ENCODE results near the gene B3GNT9. TPM values are rescaled to one million over a fixed set of nuclear protein-coding genes. Genes with fewer than 3 reads are reported as not detected.
A peak's percentile ranks its signal among the peaks of the same experiment; 100 is the strongest.

B3GNT9 gene
- total RNA-seq (15.6 TPM), polyA plus RNA-seq (ENCODE audit: insufficient read depth in 1 of 8, insufficient read length in 8 of 8, low replicate concordance in 1 of 8) (10 to 100 TPM in 6 of 8 donors, 1 to 10 TPM in 2; 7.7 to 18.8 (median 12.3) TPM)
- long read RNA-seq, donor 1, partial matches to known transcripts, result 0 of 1 reads
- long read RNA-seq, donor 1, other reads (novel, unspliced or antisense), result 0 of 1 reads
- long read RNA-seq, donor 2, partial matches to known transcripts, result 0 of 2 reads
- long read RNA-seq, donor 2, other reads (novel, unspliced or antisense), result 0 of 2 reads
- long read RNA-seq, donor 3, transcript B3GNT9-201 (2 exons, 2,917 nt), result major isoform, 5 of 5 reads
- long read RNA-seq, donor 3, partial matches to known transcripts, result 0 of 5 reads
- long read RNA-seq, donor 3, other reads (novel, unspliced or antisense), result 0 of 5 reads
- long read RNA-seq, donor 4, partial matches to known transcripts, result 0 of 2 reads
- long read RNA-seq, donor 4, other reads (novel, unspliced or antisense), result 0 of 2 reads
- long read RNA-seq, donor 5, transcript B3GNT9-201 (2 exons, 2,917 nt), result major isoform, 8 of 8 reads
- long read RNA-seq, donor 5, partial matches to known transcripts, result 0 of 8 reads
- long read RNA-seq, donor 5, other reads (novel, unspliced or antisense), result 0 of 8 reads
- long read RNA-seq, donor 6, partial matches to known transcripts, result 0 of 4 reads
- long read RNA-seq, donor 6, other reads (novel, unspliced or antisense), result 0 of 4 reads
- long read RNA-seq, donor 7, partial matches to known transcripts, result 0 of 2 reads
- long read RNA-seq, donor 7, other reads (novel, unspliced or antisense), result 0 of 2 reads
- long read RNA-seq, donor 8, partial matches to known transcripts, result 0 of 3 reads
- long read RNA-seq, donor 8, other reads (novel, unspliced or antisense), result 0 of 3 reads
- long read RNA-seq, donor 9, partial matches to known transcripts, result 0 of 4 reads
- long read RNA-seq, donor 9, other reads (novel, unspliced or antisense), result 0 of 4 reads
- long read RNA-seq, donor 10, transcript B3GNT9-201 (2 exons, 2,917 nt), result major isoform, 7 of 7 reads
- long read RNA-seq, donor 10, partial matches to known transcripts, result 0 of 7 reads
- long read RNA-seq, donor 10, other reads (novel, unspliced or antisense), result 0 of 7 reads
- long read RNA-seq, donor 11, partial matches to known transcripts, result 0 of 4 reads
- long read RNA-seq, donor 11, other reads (novel, unspliced or antisense), result 0 of 4 reads

- H3K9me3 ChIP-seq (replicated peaks; ENCODE audit: control insufficient read depth, low read depth, low read length), result no peaks in the 10 kb centered on the region
- peak within 1 kb of the TSS; percentile 69 for H3K4me3 ChIP-seq (ENCODE audit: low read length)
- H3K27me3 ChIP-seq (ENCODE audit: control insufficient read depth, insufficient read depth, low read length), result peaks cover 60% of the 10 kb centered on the region
- H3K36me3 ChIP-seq (ENCODE audit: control insufficient read depth, insufficient read depth, low read length), result peaks cover 31% of the 10 kb centered on the region
- H3K27ac ChIP-seq (ENCODE audit: low read length), result peak within 1 kb of the TSS; percentile 77
- under 1% methylated on average over 21 of the region's 34 CpGs for WGBS (ENCODE audit: insufficient coverage)
- DNase-seq, result peak; percentile 94
- H3K4me1 ChIP-seq (ENCODE audit: control insufficient read depth, insufficient read depth, low read length), result peaks cover 32% of the 10 kb centered on the region
Measured at GRCh38 chr16:67150833-67151396, at the start of gene B3GNT9. Gene B3GNT9 (minus strand): TSS chr16:67150998. CDS start chr16:67150485, 513 bp downstream.

GRCh38 chr16:67200491-67200890, 49.7 kb upstream of the B3GNT9 start:
- 92% methylated on average over 6 of the region's 8 CpGs for WGBS (ENCODE audit: insufficient coverage)
- DNase-seq, result no peak
- H3K36me3 ChIP-seq (ENCODE audit: control insufficient read depth, insufficient read depth, low read length), result peaks cover 65% of the 10 kb centered on the region
- H3K4me1 ChIP-seq (ENCODE audit: control insufficient read depth, insufficient read depth, low read length), result peaks cover 15% of the 10 kb centered on the region
- H3K9me3 ChIP-seq (replicated peaks; ENCODE audit: control insufficient read depth, low read depth, low read length), result no peaks in the 10 kb centered on the region
- H3K27ac ChIP-seq (ENCODE audit: low read length), result no peak overlapping the region
- no peak overlapping the region for H3K4me3 ChIP-seq (ENCODE audit: low read length)
- no peaks in the 10 kb centered on the region for H3K27me3 ChIP-seq (ENCODE audit: control insufficient read depth, insufficient read depth, low read length)

GRCh38 chr16:67199808-67200198, 49.0 kb upstream of the B3GNT9 start:
- 33% methylated on average over 16 of the region's 22 CpGs for WGBS (ENCODE audit: insufficient coverage)
- Histone ChIP-seq H3K4me1 (ENCODE audit: control insufficient read depth, insufficient read depth, low read length) (peaks cover 15% of the 10 kb centered on the region), H3K4me3 (ENCODE audit: low read length) (no peak overlapping the region), H3K9me3 (replicated peaks; ENCODE audit: control insufficient read depth, low read depth, low read length) (no peaks in the 10 kb centered on the region), H3K27ac (ENCODE audit: low read length) (no peak overlapping the region), H3K27me3 (ENCODE audit: control insufficient read depth, insufficient read depth, low read length) (no peaks in the 10 kb centered on the region), H3K36me3 (ENCODE audit: control insufficient read depth, insufficient read depth, low read length) (peaks cover 72% of the 10 kb centered on the region)
- DNase-seq, result no peak

- WGBS (ENCODE audit: insufficient coverage), result 26% methylated on average over 41 of the region's 61 CpGs
- Histone ChIP-seq H3K27me3 (ENCODE audit: control insufficient read depth, insufficient read depth, low read length) (no peaks in the 10 kb centered on the region), H3K27ac (ENCODE audit: low read length) (no peak within 1 kb of the TSS), H3K9me3 (replicated peaks; ENCODE audit: control insufficient read depth, low read depth, low read length) (no peaks in the 10 kb centered on the region), H3K36me3 (ENCODE audit: control insufficient read depth, insufficient read depth, low read length) (peaks cover 77% of the 10 kb centered on the region), H3K4me1 (ENCODE audit: control insufficient read depth, insufficient read depth, low read length) (peaks cover 15% of the 10 kb centered on the region), H3K4me3 (ENCODE audit: low read length) (no peak within 1 kb of the TSS)
- DNase-seq, result no peak
Measured at GRCh38 chr16:67199011-67199807, 48.4 kb upstream of the B3GNT9 start, which contains the start of gene ELMO3. Gene ELMO3 (plus strand): TSS chr16:67199131. CDS start chr16:67199327, 196 bp downstream.

DNA sequence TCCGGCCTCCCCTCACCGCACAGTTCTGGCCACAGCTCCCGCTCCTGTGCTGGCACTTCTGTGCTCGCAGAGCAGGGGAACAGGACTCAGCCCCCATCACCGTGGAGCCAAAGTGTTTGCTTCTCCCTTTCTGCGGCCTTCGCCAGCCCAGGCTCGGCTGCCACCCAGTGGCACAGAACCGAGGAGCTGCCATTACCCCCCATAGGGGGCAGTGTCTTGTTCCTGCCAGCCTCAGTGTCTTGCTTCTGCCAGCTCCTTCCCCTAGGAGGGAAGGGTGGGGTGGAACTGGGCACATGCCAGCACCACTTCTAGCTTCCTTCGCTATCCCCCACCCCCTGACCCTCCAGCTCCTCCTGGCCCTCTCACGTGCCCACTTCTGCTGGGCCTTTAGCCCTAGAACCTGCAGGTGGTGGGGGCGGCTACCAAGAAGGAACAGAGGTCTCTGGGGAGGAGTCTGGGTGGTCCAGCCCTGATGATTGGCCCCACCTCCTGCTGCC, 47.5 kb upstream of the B3GNT9 start:
- Histone ChIP-seq H3K4me3 (ENCODE audit: low read length) (no peak overlapping the region), H3K36me3 (ENCODE audit: control insufficient read depth, insufficient read depth, low read length) (peaks cover 79% of the 10 kb centered on the region), H3K27ac (ENCODE audit: low read length) (no peak overlapping the region), H3K27me3 (ENCODE audit: control insufficient read depth, insufficient read depth, low read length) (no peaks in the 10 kb centered on the region), H3K4me1 (ENCODE audit: control insufficient read depth, insufficient read depth, low read length) (peaks cover 24% of the 10 kb centered on the region), H3K9me3 (replicated peaks; ENCODE audit: control insufficient read depth, low read depth, low read length) (no peaks in the 10 kb centered on the region)
- no peak for DNase-seq
- WGBS (ENCODE audit: insufficient coverage), result 48% methylated on average over 6 of the region's 12 CpGs

DNA sequence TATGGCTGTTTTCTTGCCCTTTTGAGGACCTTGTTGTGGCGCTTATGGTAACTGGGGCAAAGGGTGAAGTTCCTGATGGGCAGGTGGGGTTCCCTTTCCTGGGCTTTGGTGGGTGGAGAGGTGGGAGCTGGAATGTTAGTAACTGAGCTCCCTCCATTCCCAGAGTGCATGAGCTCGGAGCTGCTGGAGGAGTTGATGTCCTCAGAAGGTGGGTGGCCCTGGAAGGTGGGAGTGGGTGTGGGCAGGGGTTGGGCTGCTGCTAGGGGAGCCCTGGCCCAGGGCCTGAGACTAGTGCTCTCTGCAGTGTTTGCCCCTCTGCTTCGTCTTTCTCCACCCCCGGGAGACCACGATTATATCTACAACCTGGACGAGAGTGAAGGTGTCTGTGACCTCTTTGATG, 46.9 kb upstream of the B3GNT9 start:
- 67% methylated on average over 5 of the region's 6 CpGs for WGBS (ENCODE audit: insufficient coverage)
- peaks cover 29% of the 10 kb centered on the region for H3K4me1 ChIP-seq (ENCODE audit: control insufficient read depth, insufficient read depth, low read length)
- H3K4me3 ChIP-seq (ENCODE audit: low read length), result no peak overlapping the region
- no peak for DNase-seq
- H3K27me3 ChIP-seq (ENCODE audit: control insufficient read depth, insufficient read depth, low read length), result no peaks in the 10 kb centered on the region
- H3K36me3 ChIP-seq (ENCODE audit: control insufficient read depth, insufficient read depth, low read length), result peaks cover 74% of the 10 kb centered on the region
- H3K9me3 ChIP-seq (replicated peaks; ENCODE audit: control insufficient read depth, low read depth, low read length), result no peaks in the 10 kb centered on the region
- H3K27ac ChIP-seq (ENCODE audit: low read length), result no peak overlapping the region

DNA sequence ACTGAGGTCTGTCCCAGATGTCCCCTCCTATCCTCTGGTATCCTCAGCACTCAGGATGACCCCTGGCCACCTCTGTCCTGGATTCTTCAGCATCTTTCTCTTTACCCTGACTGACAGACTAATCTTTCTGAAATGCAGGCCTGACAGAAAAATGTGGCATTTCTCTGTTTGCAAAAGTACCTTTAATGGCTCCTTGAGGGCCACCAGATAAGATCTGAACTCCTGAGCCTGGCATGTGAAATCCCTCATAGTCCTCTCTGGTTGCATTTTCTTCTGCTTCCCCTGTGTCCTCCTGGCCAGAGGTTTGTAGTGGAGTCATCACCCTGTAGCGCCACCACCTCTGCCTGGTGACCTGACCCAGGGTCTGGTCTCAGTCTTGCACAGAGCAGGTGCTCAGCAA, 46.1 kb upstream of the B3GNT9 start:
- WGBS (ENCODE audit: insufficient coverage), result no CpG with 5 or more reads among the region's 1 CpG
- no peaks in the 10 kb centered on the region for H3K9me3 ChIP-seq (replicated peaks; ENCODE audit: control insufficient read depth, low read depth, low read length)
- no peaks in the 10 kb centered on the region for H3K27me3 ChIP-seq (ENCODE audit: control insufficient read depth, insufficient read depth, low read length)
- H3K4me3 ChIP-seq (ENCODE audit: low read length), result no peak overlapping the region
- peaks cover 66% of the 10 kb centered on the region for H3K36me3 ChIP-seq (ENCODE audit: control insufficient read depth, insufficient read depth, low read length)
- DNase-seq, result no peak
- no peak overlapping the region for H3K27ac ChIP-seq (ENCODE audit: low read length)
- H3K4me1 ChIP-seq (ENCODE audit: control insufficient read depth, insufficient read depth, low read length), result peaks cover 31% of the 10 kb centered on the region

DNA sequence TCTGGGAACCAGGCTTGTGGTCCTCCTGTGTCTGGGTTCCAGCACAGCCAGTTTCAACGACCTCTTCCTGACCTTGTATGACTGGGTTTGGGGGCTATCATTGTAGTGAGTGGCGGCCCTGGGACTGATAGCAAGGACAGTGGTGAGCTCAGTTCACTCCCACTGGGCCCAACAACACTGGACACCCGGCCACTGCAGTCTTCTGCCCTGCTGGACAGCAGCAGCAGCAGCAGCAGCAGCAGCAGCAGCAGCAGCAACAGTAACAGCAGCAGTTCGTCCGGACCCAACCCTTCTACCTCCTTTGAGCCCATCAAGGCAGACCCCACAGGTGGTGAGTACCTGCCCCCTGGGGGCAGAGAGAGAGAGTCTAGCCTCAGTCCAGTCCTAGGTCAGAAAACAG, 44.9 kb upstream of the B3GNT9 start:
- H3K27ac ChIP-seq (ENCODE audit: low read length), result no peak overlapping the region
- peaks cover 57% of the 10 kb centered on the region for H3K36me3 ChIP-seq (ENCODE audit: control insufficient read depth, insufficient read depth, low read length)
- WGBS (ENCODE audit: insufficient coverage), result 86% methylated on average over 3 of the region's 5 CpGs
- peaks cover 42% of the 10 kb centered on the region for H3K4me1 ChIP-seq (ENCODE audit: control insufficient read depth, insufficient read depth, low read length)
- no peaks in the 10 kb centered on the region for H3K27me3 ChIP-seq (ENCODE audit: control insufficient read depth, insufficient read depth, low read length)
- H3K4me3 ChIP-seq (ENCODE audit: low read length), result no peak overlapping the region
- no peaks in the 10 kb centered on the region for H3K9me3 ChIP-seq (replicated peaks; ENCODE audit: control insufficient read depth, low read depth, low read length)
- no peak for DNase-seq

GRCh38 chr16:67194260-67194659, 43.5 kb upstream of the B3GNT9 start:
- 75% methylated on average over 1 of the region's 6 CpGs for WGBS (ENCODE audit: insufficient coverage)
- peaks cover 54% of the 10 kb centered on the region for H3K4me1 ChIP-seq (ENCODE audit: control insufficient read depth, insufficient read depth, low read length)

More at GRCh38 chr16:67194260-67194659, 43.5 kb upstream of the B3GNT9 start:
- Histone ChIP-seq H3K9me3 (replicated peaks; ENCODE audit: control insufficient read depth, low read depth, low read length) (no peaks in the 10 kb centered on the region), H3K27ac (ENCODE audit: low read length) (no peak overlapping the region), H3K4me3 (ENCODE audit: low read length) (no peak overlapping the region), H3K36me3 (ENCODE audit: control insufficient read depth, insufficient read depth, low read length) (peaks cover 53% of the 10 kb centered on the region), H3K27me3 (ENCODE audit: control insufficient read depth, insufficient read depth, low read length) (no peaks in the 10 kb centered on the region)
- DNase-seq, result no peak
